ENCODE data around the gene THPO. TPM values are rescaled to one million over a fixed set of nuclear protein-coding genes. Genes with fewer than 3 reads are reported as not detected.
A peak's percentile ranks its signal among the peaks of the same experiment; 100 is the strongest.

THPO gene
- total RNA-seq, 1 donor from 2014 or later: not detected

GRCh38 chr3:184399410-184399809, 21.4 kb upstream of the THPO start:
- TF ChIP-seq, protein P1, sequence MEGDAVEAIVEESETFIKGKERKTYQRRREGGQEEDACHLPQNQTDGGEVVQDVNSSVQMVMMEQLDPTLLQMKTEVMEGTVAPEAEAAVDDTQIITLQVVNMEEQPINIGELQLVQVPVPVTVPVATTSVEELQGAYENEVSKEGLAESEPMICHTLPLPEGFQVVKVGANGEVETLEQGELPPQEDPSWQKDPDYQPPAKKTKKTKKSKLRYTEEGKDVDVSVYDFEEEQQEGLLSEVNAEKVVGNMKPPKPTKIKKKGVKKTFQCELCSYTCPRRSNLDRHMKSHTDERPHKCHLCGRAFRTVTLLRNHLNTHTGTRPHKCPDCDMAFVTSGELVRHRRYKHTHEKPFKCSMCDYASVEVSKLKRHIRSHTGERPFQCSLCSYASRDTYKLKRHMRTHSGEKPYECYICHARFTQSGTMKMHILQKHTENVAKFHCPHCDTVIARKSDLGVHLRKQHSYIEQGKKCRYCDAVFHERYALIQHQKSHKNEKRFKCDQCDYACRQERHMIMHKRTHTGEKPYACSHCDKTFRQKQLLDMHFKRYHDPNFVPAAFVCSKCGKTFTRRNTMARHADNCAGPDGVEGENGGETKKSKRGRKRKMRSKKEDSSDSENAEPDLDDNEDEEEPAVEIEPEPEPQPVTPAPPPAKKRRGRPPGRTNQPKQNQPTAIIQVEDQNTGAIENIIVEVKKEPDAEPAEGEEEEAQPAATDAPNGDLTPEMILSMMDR (IDR thresholded peaks at IDR 0.05): no peak

DNA sequence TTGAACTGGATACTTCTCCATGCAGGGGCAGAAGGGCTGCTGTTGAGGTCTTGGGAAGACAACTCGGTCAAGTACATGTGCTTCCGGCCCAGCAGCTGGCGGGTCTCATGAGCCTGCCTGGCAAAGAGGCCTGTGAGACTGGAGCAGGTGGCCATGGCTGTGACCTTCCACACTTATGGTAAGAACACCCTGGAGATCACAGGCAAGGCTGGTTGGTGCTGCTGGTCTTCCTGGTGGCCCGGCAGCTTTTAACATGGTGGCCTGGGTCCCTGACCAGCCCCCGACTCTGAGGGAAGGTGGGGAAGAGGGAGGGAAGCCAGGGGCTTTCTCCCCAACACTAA, 17.3 kb upstream of the THPO start:
- Mint-ChIP-seq H3K4me1 (ENCODE audit: low read depth) (peaks cover 5% of the 10 kb centered on the region), H3K36me3 (ENCODE audit: low read depth) (peaks cover 2% of the 10 kb centered on the region)
- peak; percentile 44 for DNase-seq (ENCODE audit: low spot score)

More at GRCh38 chr3:184399410-184399809, 21.4 kb upstream of the THPO start:
- peak; percentile 12 for DNase-seq (ENCODE audit: low spot score)
- peaks cover 5% of the 10 kb centered on the region for H3K4me1 Mint-ChIP-seq (ENCODE audit: low read depth)
- peak overlapping the region; percentile 71 for H3K27ac Mint-ChIP-seq (ENCODE audit: unreplicated experiment)
- no peak overlapping the region for H3K4me3 Mint-ChIP-seq (ENCODE audit: unreplicated experiment)
- H3K9me3 Mint-ChIP-seq (ENCODE audit: low read depth): no peaks in the 10 kb centered on the region
- H3K36me3 Mint-ChIP-seq (ENCODE audit: low read depth): peaks cover 1% of the 10 kb centered on the region
- H3K27me3 Mint-ChIP-seq (ENCODE audit: low read depth): peaks cover 9% of the 10 kb centered on the region

GRCh38 chr3:184391266-184391665, 13.3 kb upstream of the THPO start:
- peaks cover 20% of the 10 kb centered on the region for H3K27me3 Mint-ChIP-seq (ENCODE audit: low read depth)
- peak; percentile 32 for DNase-seq (ENCODE audit: low spot score)
- TF ChIP-seq, protein P1 (IDR thresholded peaks at IDR 0.05): no peak

More for the DNA sequence above, 17.3 kb upstream of the THPO start:
- Mint-ChIP-seq H3K27me3 (ENCODE audit: low read depth) (peaks cover 13% of the 10 kb centered on the region), H3K4me3 (ENCODE audit: unreplicated experiment) (no peak overlapping the region), H3K27ac (ENCODE audit: unreplicated experiment) (peak overlapping the region; percentile 45), H3K9me3 (ENCODE audit: low read depth) (no peaks in the 10 kb centered on the region)
- TF ChIP-seq, protein P1 (IDR thresholded peaks at IDR 0.05): no peak

GRCh38 chr3:184389935-184390528, 12.0 kb upstream of the THPO start:
- no peak overlapping the region for H3K4me3 Mint-ChIP-seq (ENCODE audit: unreplicated experiment)
- H3K27me3 Mint-ChIP-seq (ENCODE audit: low read depth): peaks cover 20% of the 10 kb centered on the region
- H3K9me3 Mint-ChIP-seq (ENCODE audit: low read depth): no peaks in the 10 kb centered on the region
- no peak for DNase-seq (ENCODE audit: low spot score)
- H3K4me1 Mint-ChIP-seq (ENCODE audit: low read depth): no peaks in the 10 kb centered on the region
- H3K27ac Mint-ChIP-seq (ENCODE audit: unreplicated experiment): no peak overlapping the region
- TF ChIP-seq, protein P1 (IDR thresholded peaks at IDR 0.05): no peak
- peaks cover 2% of the 10 kb centered on the region for H3K36me3 Mint-ChIP-seq (ENCODE audit: low read depth)

More at GRCh38 chr3:184391266-184391665, 13.3 kb upstream of the THPO start:
- Mint-ChIP-seq H3K4me1 (ENCODE audit: low read depth) (no peaks in the 10 kb centered on the region), H3K27ac (ENCODE audit: unreplicated experiment) (no peak overlapping the region), H3K9me3 (ENCODE audit: low read depth) (no peaks in the 10 kb centered on the region), H3K36me3 (ENCODE audit: low read depth) (peaks cover 2% of the 10 kb centered on the region), H3K4me3 (ENCODE audit: unreplicated experiment) (no peak overlapping the region)

- Mint-ChIP-seq H3K4me1 (ENCODE audit: low read depth) (no peaks in the 10 kb centered on the region), H3K27me3 (ENCODE audit: low read depth) (peaks cover 20% of the 10 kb centered on the region), H3K27ac (ENCODE audit: unreplicated experiment) (no peak overlapping the region), H3K9me3 (ENCODE audit: low read depth) (no peaks in the 10 kb centered on the region), H3K4me3 (ENCODE audit: unreplicated experiment) (no peak overlapping the region), H3K36me3 (ENCODE audit: low read depth) (peaks cover 2% of the 10 kb centered on the region)
- TF ChIP-seq, protein P1 (IDR thresholded peaks at IDR 0.05): no peak
- no peak for DNase-seq (ENCODE audit: low spot score)
Observed at GRCh38 chr3:184389384-184389783, 11.4 kb upstream of the THPO start.

All from chondrocyte (in vitro differentiated cells).